Measurements from ENCODE around the gene SH3BP4.

GRCh38 chr2:235032466-235032865 is 80.6 kb downstream of the SH3BP4 start:
- TF ChIP-seq CTCF (optimal IDR thresholded peaks at IDR 0.05 in 1 of 3, IDR thresholded peaks at IDR 0.05 in 1 of 3, conservative IDR thresholded peaks at IDR 0.05 in 1 of 3; ENCODE audit: extremely low read depth in 1 of 3, insufficient read depth in 2 of 3, low read length in 3 of 3) (no peak), EZH2 (IDR thresholded peaks at IDR 0.05; ENCODE audit: low read length) (no peak)
